WTC11 (cell line): ENCODE results near the gene BHLHE40. TPM values are rescaled to one million over a fixed set of nuclear protein-coding genes. Genes with fewer than 3 reads are reported as not detected.

ENCODE experiments used
- ATAC-seq: fragments of 200-7000 bp; cut with Tn5 transposase; 2 replicates; pipeline ENCODE4 v1.10.0; 2021; ENCODE audit warnings: mild to moderate bottlenecking, moderate library complexity
- CTCF ChIA-PET: fragments of 300-600 bp; sonication (Branson Sonifier 250); formaldehyde crosslinking; loops from one replicate; lab custom pipeline; 2021; ENCODE audit warnings: antibody characterized with exemption; lab: Charles Lee
- POLR2A ChIA-PET: fragments of 350-600 bp; sonication (Branson Sonifier 250); formaldehyde crosslinking; loops from one replicate; lab custom pipeline; 2021; ENCODE audit warnings: antibody characterized with exemption; lab: Charles Lee
- DNase-seq: peaks from one replicate; pipeline ENCODE4 v3.0.0; 2021; ENCODE audit warnings: low spot score
- H3K27ac Mint-ChIP-seq: 2 replicates; pipeline ENCODE4 v1.8.0; 2021; ENCODE audit warnings: mixed read lengths
- H3K27me3 Mint-ChIP-seq: 2 replicates; pipeline ENCODE4 v1.8.0; 2021; ENCODE audit warnings: low read depth, mild to moderate bottlenecking, moderate library complexity, mixed read lengths
- H3K36me3 Mint-ChIP-seq: 2 replicates; pipeline ENCODE4 v1.8.0; 2021; ENCODE audit warnings: mixed read lengths
- H3K4me1 Mint-ChIP-seq: 2 replicates; pipeline ENCODE4 v1.8.0; 2022; ENCODE audit warnings: mixed read lengths
- H3K4me3 Mint-ChIP-seq: 2 replicates; pipeline ENCODE4 v1.8.0; 2021; ENCODE audit warnings: mild to moderate bottlenecking, moderate library complexity, mixed read lengths
- H3K9me3 Mint-ChIP-seq: 2 replicates; pipeline ENCODE4 v1.8.0; 2021; ENCODE audit warnings: mixed read lengths
- ATF1 ChIP-seq: sonication (generic); formaldehyde crosslinking; IDR thresholded peaks from 2 replicates; pipeline ENCODE4 v1.8.1; 2023; ENCODE audit warnings: mild to moderate bottlenecking, moderate library complexity, missing genetic modification reagents
- CREM ChIP-seq: sonication (generic); formaldehyde crosslinking; IDR thresholded peaks from 2 replicates; pipeline ENCODE4 v1.8.1; 2022; ENCODE audit warnings: mild to moderate bottlenecking, missing genetic modification reagents, moderate library complexity
- CTCF ChIP-seq: fragments of 200-600 bp; IDR thresholded peaks from 2 replicates; pipeline ENCODE4 v1.8.0; 2022; ENCODE audit warnings: antibody characterized with exemption
- E2F1 ChIP-seq: sonication (generic); formaldehyde crosslinking; IDR thresholded peaks from 2 replicates; pipeline ENCODE4 v1.8.0; 2022; ENCODE audit warnings: mild to moderate bottlenecking, missing genetic modification reagents
- ESRRA ChIP-seq: sonication (generic); formaldehyde crosslinking; IDR thresholded peaks from 2 replicates; pipeline ENCODE4 v1.8.1; 2022; ENCODE audit warnings: mild to moderate bottlenecking, missing genetic modification reagents, borderline replicate concordance
- ETV6 ChIP-seq: sonication (generic); formaldehyde crosslinking; IDR thresholded peaks from 2 replicates; pipeline ENCODE4 v1.8.1; 2022; ENCODE audit warnings: mild to moderate bottlenecking, missing genetic modification reagents
- FOXJ3 ChIP-seq: sonication (generic); formaldehyde crosslinking; IDR thresholded peaks from 2 replicates; pipeline ENCODE4 v1.9.0; 2021; ENCODE audit warnings: missing genetic modification reagents, mild to moderate bottlenecking, borderline replicate concordance
- FOXP1 ChIP-seq: sonication (generic); formaldehyde crosslinking; IDR thresholded peaks from 2 replicates; pipeline ENCODE4 v1.8.0; 2022; ENCODE audit warnings: missing genetic modification reagents, mild to moderate bottlenecking, moderate library complexity, borderline replicate concordance
- FOXP4 ChIP-seq: sonication (generic); formaldehyde crosslinking; IDR thresholded peaks from 2 replicates; pipeline ENCODE4 v1.8.0; 2022; ENCODE audit warnings: mild to moderate bottlenecking, missing genetic modification reagents
- GRHL2 ChIP-seq: fragments of 250-450 bp; sonication (Bioruptor Pico); IDR thresholded peaks from 2 replicates; pipeline ENCODE4 v1.8.0; 2022; ENCODE audit warnings: mild to moderate bottlenecking, moderate library complexity; ENCODE audit not compliant: insufficient replicate concordance, severe bottlenecking
- HMGA2 ChIP-seq: fragments of 250-450 bp; sonication (Bioruptor Pico); IDR thresholded peaks from 2 replicates; pipeline ENCODE4 v1.4.0; 2021; ENCODE audit warnings: mild to moderate bottlenecking, moderate library complexity
- JAZF1 ChIP-seq: fragments of 250-450 bp; sonication (Bioruptor Pico); IDR thresholded peaks from 2 replicates; pipeline ENCODE4 v1.9.0; 2021; ENCODE audit warnings: moderate library complexity, mild to moderate bottlenecking, inconsistent platforms
- KAT7 ChIP-seq: sonication (generic); formaldehyde crosslinking; IDR thresholded peaks from 2 replicates; pipeline ENCODE4 v1.8.1; 2023; ENCODE audit warnings: missing genetic modification reagents, mild to moderate bottlenecking, borderline replicate concordance
- MAX ChIP-seq: sonication (generic); formaldehyde crosslinking; IDR thresholded peaks from 2 replicates; pipeline ENCODE4 v1.8.0; 2022; ENCODE audit warnings: mild to moderate bottlenecking, missing genetic modification reagents
- MLX ChIP-seq: sonication (generic); formaldehyde crosslinking; IDR thresholded peaks from 2 replicates; pipeline ENCODE4 v1.8.1; 2023; ENCODE audit warnings: mild to moderate bottlenecking, missing genetic modification reagents, moderate library complexity
- NFATC4 ChIP-seq: fragments of 250-450 bp; sonication (Bioruptor Pico); IDR thresholded peaks from 2 replicates; pipeline ENCODE4 v1.9.0; 2021; ENCODE audit warnings: mild to moderate bottlenecking
- NFE2L1 ChIP-seq: sonication (generic); formaldehyde crosslinking; IDR thresholded peaks from 2 replicates; pipeline ENCODE4 v1.8.1; 2023; ENCODE audit warnings: missing genetic modification reagents
- OVOL2 ChIP-seq: fragments of 250-450 bp; sonication (Bioruptor Pico); IDR thresholded peaks from 2 replicates; pipeline ENCODE4 v1.9.0; 2021; ENCODE audit warnings: mild to moderate bottlenecking, borderline replicate concordance
- SMAD3 ChIP-seq: sonication (generic); formaldehyde crosslinking; IDR thresholded peaks from 2 replicates; pipeline ENCODE4 v1.8.0; 2022; ENCODE audit warnings: missing genetic modification reagents, mild to moderate bottlenecking, borderline replicate concordance
- SMAD4 ChIP-seq: sonication (generic); formaldehyde crosslinking; IDR thresholded peaks from 2 replicates; pipeline ENCODE4 v1.8.0; 2022; ENCODE audit warnings: mild to moderate bottlenecking, missing genetic modification reagents
- SP1 ChIP-seq: sonication (generic); formaldehyde crosslinking; conservative IDR thresholded peaks from 2 replicates; pipeline ENCODE4 v1.8.1; 2022; ENCODE audit warnings: missing genetic modification reagents
- STAT6 ChIP-seq: sonication (generic); formaldehyde crosslinking; conservative IDR thresholded peaks from 2 replicates; pipeline ENCODE4 v1.8.1; 2023; ENCODE audit warnings: mild to moderate bottlenecking, low read depth, missing genetic modification reagents, moderate library complexity
- TCF7 ChIP-seq: sonication (generic); formaldehyde crosslinking; IDR thresholded peaks from 2 replicates; pipeline ENCODE4 v1.8.0; 2022; ENCODE audit warnings: mild to moderate bottlenecking, low read depth, missing genetic modification reagents, moderate library complexity
- TEAD1 ChIP-seq: sonication (generic); formaldehyde crosslinking; IDR thresholded peaks from 2 replicates; pipeline ENCODE4 v1.8.0; 2022; ENCODE audit warnings: mild to moderate bottlenecking, missing genetic modification reagents
- TP53 ChIP-seq: sonication (generic); formaldehyde crosslinking; IDR thresholded peaks from 2 replicates; pipeline ENCODE4 v1.8.1; 2023; ENCODE audit warnings: mild to moderate bottlenecking, missing genetic modification reagents
- USF2 ChIP-seq: sonication (generic); formaldehyde crosslinking; IDR thresholded peaks from 2 replicates; pipeline ENCODE4 v1.8.1; 2023; ENCODE audit warnings: mild to moderate bottlenecking, missing genetic modification reagents, moderate library complexity
- ZNF232 ChIP-seq: sonication (generic); formaldehyde crosslinking; IDR thresholded peaks from 2 replicates; pipeline ENCODE4 v1.8.0; 2022; ENCODE audit warnings: mild to moderate bottlenecking, missing genetic modification reagents
- ZNF423 ChIP-seq: fragments of 250-450 bp; sonication (Bioruptor Pico); IDR thresholded peaks from 2 replicates; pipeline ENCODE4 v2.1.2; 2022; ENCODE audit warnings: mild to moderate bottlenecking, moderate library complexity
- ZNF671 ChIP-seq: fragments of 250-450 bp; sonication (Bioruptor Pico); IDR thresholded peaks from 2 replicates; pipeline ENCODE4 v1.8.0; 2021; ENCODE audit warnings: mild to moderate bottlenecking
- total RNA-seq: library from RNA; stranded (reverse); gene quantifications from 3 replicates; pipeline ENCODE4 v1.2.3, GENCODE V29; 2021

Gene BHLHE40
- total RNA-seq, 1 experiment from 2014 or later, result 5.7 TPM

- Mint-ChIP-seq H3K27ac (peak overlapping the region; percentile 74), H3K4me3 (peak overlapping the region; percentile 65), H3K36me3 (peaks cover 18% of the 10 kb centered on the region), H3K27me3 (no peaks in the 10 kb centered on the region; the same call in 1 of the 2 replicates), H3K9me3 (no peaks in the 10 kb centered on the region), H3K4me1 (peaks cover 47% of the 10 kb centered on the region)
- ChIA-PET POLR2A (interaction anchor here (1.0 to 1.3 kb wide), 2 partner anchors 8 to 14 kb away, joined by 3 to 7 read pairs; partner anchors contain the start of gene BHLHE40), CTCF (interaction anchor here (1.0 to 2.2 kb wide), 5 partner anchors 8 to 276 kb away, joined by 4 to 23 read pairs (median 6); partner anchors contain the start of gene BHLHE40)
- ATAC-seq (peak; percentile 91), DNase-seq (peak; percentile 93)
- TF ChIP-seq E2F1 (CRISPR knock-in tag) (no peak), TCF7 (no peak), GRHL2 (no peak), SMAD4 (CRISPR knock-in tag) (no peak), SMAD3 (no peak), TEAD1 (CRISPR knock-in tag) (0 out of 2 replicates have a peak, but pooled peaks have one; percentile 15), ZNF232 (CRISPR knock-in tag) (peak; percentile 73; the same call in 1 of the 2 replicates), MLX (CRISPR knock-in tag) (no peak), ZNF671 (no peak), USF2 (CRISPR knock-in tag) (no peak), ESRRA (CRISPR knock-in tag) (peak; percentile 53; the same call in 1 of the 2 replicates), FOXP1 (peak; percentile 77; the same call in 1 of the 2 replicates), OVOL2 (CRISPR knock-in tag) (no peak), FOXJ3 (CRISPR knock-in tag) (no peak), MAX (peak; percentile 78; the same call in 1 of the 2 replicates), ETV6 (CRISPR knock-in tag) (peak; percentile 97), SP1 (CRISPR knock-in tag) (peak; percentile 65), KAT7 (CRISPR knock-in tag) (peak; percentile 55; the same call in 1 of the 2 replicates), CREM (CRISPR knock-in tag) (peak; percentile 72; the same call in 1 of the 2 replicates), ZNF423 (no peak), HMGA2 (CRISPR knock-in tag) (no peak), JAZF1 (CRISPR knock-in tag) (no peak), TP53 (CRISPR knock-in tag) (no peak), STAT6 (CRISPR knock-in tag) (no peak), NFATC4 (CRISPR knock-in tag) (no peak), CTCF (no peak), ATF1 (CRISPR knock-in tag) (no peak), FOXP4 (CRISPR knock-in tag) (0 out of 2 replicates have a peak, but pooled peaks have one; percentile 36), NFE2L1 (peak; percentile 75; the same call in 1 of the 2 replicates)
Observed at GRCh38 chr3:4986782-4987537, 7.7 kb downstream of the BHLHE40 start.
